HL-60/S4 treated with phorbol 12-myristate 13-acetate at 8.2 ng/mL for 4 days and 3 days (cell line): ENCODE data around the gene ALDOA.
"Not testable (repeated sequence)": the region's sequence is repeated elsewhere in the genome, so short reads cannot be mapped to it uniquely, and the experiment has no call there.

ENCODE experiments used
- in situ Hi-C: fragments of 300-500 bp; cut with MboI; formaldehyde crosslinking; loops from 2 replicates; pipeline ENCODE4 v1.15.0; 2022; ENCODE audit warnings: low sequenced_read_pairs

Gene ALDOA

GRCh38 chr16:30065102-30065942 is at the start of gene ALDOA:
TSS of gene ALDOA (plus strand) at chr16:30065760. CDS start at chr16:30066898, 1,138 bp downstream.
- in situ Hi-C loops, result no loop called here

- in situ Hi-C loops, result no loop called here
Measured at GRCh38 chr16:30016555-30017276, 48.8 kb upstream of the ALDOA start.

- in situ Hi-C loops, result no loop called here
Measured at GRCh38 chr16:30017277-30017656, 48.3 kb upstream of the ALDOA start.

- in situ Hi-C loops, result not testable (repeated sequence)
Measured at GRCh38 chr16:30017937-30018336, 47.6 kb upstream of the ALDOA start.

GRCh38 chr16:30018731-30019158 is 46.8 kb upstream of the ALDOA start:
- in situ Hi-C loops, result no loop called here

- in situ Hi-C loops, result no loop called here
Measured at GRCh38 chr16:30022887-30023286, 42.7 kb upstream of the ALDOA start, which contains the start of gene C16orf92. TSS of gene C16orf92 (plus strand) at chr16:30023198. CDS start at chr16:30023341, 143 bp downstream.

- in situ Hi-C loops, result no loop called here
Measured at GRCh38 chr16:30023586-30023985, 42.0 kb upstream of the ALDOA start.

- in situ Hi-C loops, result no loop called here
Measured at GRCh38 chr16:30024451-30024850, 41.1 kb upstream of the ALDOA start.

- in situ Hi-C loops, result loop anchor here (25.0 kb wide), 1 partner anchor 338 kb away; the partner anchor contains the start of gene QPRT
Measured at GRCh38 chr16:30025156-30025555, 40.4 kb upstream of the ALDOA start.

GRCh38 chr16:30025574-30025973 is 40.0 kb upstream of the ALDOA start:
- in situ Hi-C loops, result loop anchor here (25.0 kb wide), 1 partner anchor 338 kb away; the partner anchor contains the start of gene QPRT

- in situ Hi-C loops, result loop anchor here (25.0 kb wide), 1 partner anchor 339 kb away; the partner anchor contains the start of gene QPRT
Measured at GRCh38 chr16:30026449-30026848, 39.1 kb upstream of the ALDOA start.

GRCh38 chr16:30027588-30028437 is 37.7 kb upstream of the ALDOA start:
- in situ Hi-C loops, result loop anchor here (25.0 kb wide), 1 partner anchor 341 kb away; the partner anchor contains the start of gene QPRT

GRCh38 chr16:30028438-30029076 is 37.0 kb upstream of the ALDOA start:
- in situ Hi-C loops, result loop anchor here (25.0 kb wide), 1 partner anchor 341 kb away; the partner anchor contains the start of gene QPRT

GRCh38 chr16:30030011-30030685 is 35.4 kb upstream of the ALDOA start:
- in situ Hi-C loops, result loop anchor here (25.0 kb wide), 1 partner anchor 343 kb away; the partner anchor contains the start of gene QPRT

GRCh38 chr16:30030841-30031413 is 34.6 kb upstream of the ALDOA start, which contains the start of gene TLCD3B:
TSS of gene TLCD3B (minus strand) at chr16:30031271. CDS start at chr16:30030527, 744 bp downstream.
- in situ Hi-C loops, result loop anchor here (25.0 kb wide), 1 partner anchor 344 kb away; the partner anchor contains the start of gene QPRT

GRCh38 chr16:30031477-30031918 is 34.1 kb upstream of the ALDOA start:
- in situ Hi-C loops, result loop anchor here (25.0 kb wide), 1 partner anchor 344 kb away; the partner anchor contains the start of gene QPRT

GRCh38 chr16:30032083-30032819 is 33.3 kb upstream of the ALDOA start:
- in situ Hi-C loops, result loop anchor here (25.0 kb wide), 1 partner anchor 345 kb away; the partner anchor contains the start of gene QPRT

GRCh38 chr16:30033270-30033669 is 32.3 kb upstream of the ALDOA start:
- in situ Hi-C loops, result loop anchor here (25.0 kb wide), 1 partner anchor 346 kb away; the partner anchor contains the start of gene QPRT
